Measurements from ENCODE around the gene ADGRD2. TPM values are rescaled to one million over a fixed set of nuclear protein-coding genes. Genes with fewer than 3 reads are reported as not detected.

ADGRD2 gene
- total and polyA plus RNA-seq, 2 of the 13 experiments (the other 11 are each of a cell fraction or from before 2014, with no cell fraction given): not detected

- TF ChIP-seq ZBTB4 (CRISPR knock-in tag; IDR thresholded peaks at IDR 0.05; ENCODE audit: borderline replicate concordance) (0 out of 2 replicates have a peak, but pooled peaks have one; percentile 14), HIVEP1 (CRISPR knock-in tag; IDR thresholded peaks at IDR 0.05) (no peak; the same call in 1 of the 2 replicates), TARDBP (CRISPR knock-in tag; IDR thresholded peaks at IDR 0.05) (peak; percentile 81; the same call in 1 of the 2 replicates), IRF2 (CRISPR knock-in tag; IDR thresholded peaks at IDR 0.05) (peak; percentile 60; the same call in 1 of the 2 replicates), SPEN (CRISPR knock-in tag; IDR thresholded peaks at IDR 0.05; ENCODE audit: low read depth) (peak; percentile 61), ZNF577 (CRISPR knock-in tag; IDR thresholded peaks at IDR 0.05; ENCODE audit: borderline replicate concordance, low read depth) (no peak), ZNF446 (CRISPR knock-in tag; IDR thresholded peaks at IDR 0.05) (no peak), TFDP2 (CRISPR knock-in tag; IDR thresholded peaks at IDR 0.05) (peak; percentile 51), HMGXB4 (CRISPR knock-in tag; IDR thresholded peaks at IDR 0.05; ENCODE audit: borderline replicate concordance in 1 of 2, low read depth in 1 of 2) (0 out of 4 replicates have a peak, but pooled peaks of 1 of the 2 experiments have one; percentile 33), TCF7 (IDR thresholded peaks at IDR 0.05; ENCODE audit: low read depth) (peak; percentile 25; the same call in 1 of the 2 replicates), RBM39 (IDR thresholded peaks at IDR 0.05; ENCODE audit: low read depth, low read length, poor library complexity, severe bottlenecking) (no peak), ZMYM3 (CRISPR knock-in tag; IDR thresholded peaks at IDR 0.05) (peak; percentile 92), GMEB1 (CRISPR knock-in tag; IDR thresholded peaks at IDR 0.05; ENCODE audit: borderline replicate concordance) (no peak), CENPT (CRISPR knock-in tag; IDR thresholded peaks at IDR 0.05; ENCODE audit: low read depth) (no peak), BCLAF1 (IDR thresholded peaks at IDR 0.05) (no peak), ZNF782 (CRISPR knock-in tag; IDR thresholded peaks at IDR 0.05; ENCODE audit: borderline replicate concordance) (no peak)
These were observed 61.9 kb downstream of the ADGRD2 start (continued) for GRCh38 chr9:124511891-124512805.

Data from HepG2 (cell line).